ENCODE data around the gene FGF23.

FGF23 gene

DNA sequence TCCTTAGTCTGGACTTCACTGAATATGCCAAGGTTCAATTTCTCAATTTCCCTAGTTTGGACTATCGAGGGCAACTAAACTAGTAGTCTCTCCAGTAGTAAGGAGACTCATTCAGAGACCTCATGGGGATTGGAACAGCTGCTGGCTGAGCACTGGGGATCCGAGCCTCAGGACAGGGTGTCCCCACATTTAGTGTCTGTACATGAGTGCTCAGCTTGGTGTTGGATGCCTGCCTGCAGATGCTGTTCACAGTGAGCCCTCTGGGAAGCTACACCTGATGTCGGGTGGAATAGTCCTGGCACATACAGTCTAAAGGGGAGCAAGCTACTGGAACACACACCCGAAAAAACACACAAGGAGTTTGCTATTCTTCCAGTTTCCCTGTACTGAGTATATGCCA lies 820 bp upstream of the FGF23 start:
- no peak for DNase-seq

DNA sequence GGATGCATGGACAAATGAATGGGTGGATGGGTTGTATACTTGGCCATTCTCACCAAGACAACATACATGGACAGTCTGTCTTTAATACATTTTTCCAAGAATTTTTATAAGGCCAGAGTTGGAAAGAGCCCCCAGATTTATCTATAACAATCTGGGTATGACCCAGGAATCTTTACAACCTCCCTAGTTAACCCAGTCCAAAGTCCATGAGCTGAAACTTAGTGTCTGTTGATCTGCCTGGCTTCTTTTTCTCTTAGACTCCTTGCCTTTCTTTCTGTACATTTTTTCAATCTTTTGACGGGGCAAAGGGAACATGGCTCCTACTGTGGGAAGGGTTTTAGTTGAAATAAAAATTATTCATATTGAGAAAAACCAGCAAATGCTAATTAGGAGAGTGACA lies 740 bp downstream of the FGF23 start:
- DNase-seq, result no peak

DNA sequence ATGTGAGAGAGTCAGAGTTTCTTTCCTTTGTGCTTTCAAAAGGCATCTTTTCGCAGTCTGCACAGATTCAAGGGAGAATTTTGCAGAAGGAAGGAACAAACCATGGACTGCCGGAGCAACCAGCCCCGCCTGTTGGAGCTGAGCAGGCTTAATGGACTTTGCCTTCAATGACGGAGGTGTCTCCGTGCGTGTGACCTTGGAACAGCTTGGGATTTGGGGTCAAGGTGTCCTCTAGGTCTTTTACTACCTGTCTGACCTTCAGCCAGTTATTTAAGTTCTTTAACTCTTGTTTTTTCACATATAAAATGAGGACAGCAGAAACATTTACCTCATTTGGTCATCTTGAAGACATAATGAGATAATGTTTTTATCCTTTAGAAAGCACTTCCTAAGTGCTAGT lies 4.1 kb downstream of the FGF23 start:
- DNase-seq, result no peak

DNA sequence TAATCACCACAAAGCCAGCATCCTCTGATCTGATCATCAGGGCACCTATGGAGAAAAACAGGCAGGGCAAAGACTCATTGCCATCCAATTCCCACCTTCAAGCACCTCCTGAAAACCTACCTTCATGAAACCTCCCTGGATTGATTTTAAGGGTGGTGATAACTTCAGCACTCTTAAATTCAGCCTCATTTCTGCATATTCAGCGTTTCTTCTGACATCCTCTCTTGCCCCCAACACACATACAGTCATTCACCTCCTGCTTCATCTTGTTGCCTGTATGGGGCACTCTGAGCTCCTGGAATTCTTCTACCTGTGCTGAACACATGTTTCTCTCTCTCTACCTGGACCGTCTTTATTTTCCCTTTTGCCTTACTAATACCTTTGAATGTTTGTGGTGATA lies 6.9 kb downstream of the FGF23 start:
- DNase-seq, result no peak

DNA sequence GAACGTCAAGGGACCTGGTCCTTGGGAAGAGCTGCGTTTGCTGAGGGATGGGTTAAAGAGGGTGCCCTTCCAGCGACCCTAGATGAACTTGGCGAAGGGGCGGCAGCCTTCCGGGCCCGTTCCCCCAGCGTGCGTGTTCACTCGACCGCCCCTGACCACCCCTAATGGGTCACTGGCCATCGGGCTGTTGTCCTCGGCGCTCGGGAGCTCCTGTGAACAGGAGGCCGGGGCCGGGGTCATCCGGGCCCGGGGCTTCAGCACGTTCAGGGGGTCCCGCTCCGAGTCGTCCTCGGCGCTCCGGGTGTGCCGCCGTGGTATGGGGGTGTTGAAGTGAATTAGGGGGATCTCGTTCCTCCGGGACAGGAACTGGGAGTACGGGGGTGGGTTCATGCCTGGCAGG lies 9.2 kb downstream of the FGF23 start:
- no peak for DNase-seq

DNA sequence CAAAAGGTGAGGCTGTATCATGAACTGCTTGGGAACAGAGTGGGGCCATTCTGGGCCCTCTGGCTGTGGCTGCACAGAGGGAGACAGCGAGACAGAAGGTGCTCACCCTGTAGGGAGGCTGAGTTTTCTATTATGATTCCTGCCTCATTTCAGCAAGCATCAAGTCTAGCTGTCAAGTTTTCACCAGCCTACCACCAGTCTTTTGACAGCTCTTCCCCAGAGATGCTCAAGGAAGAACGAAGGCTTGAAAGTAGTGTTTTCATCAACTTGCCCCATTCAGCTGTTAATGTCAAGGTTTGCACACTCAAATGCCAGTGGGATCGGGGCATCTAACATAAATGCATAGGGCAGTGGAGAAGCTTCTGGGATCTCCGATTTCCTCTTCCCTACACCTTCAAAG lies 10.0 kb downstream of the FGF23 start:
- no peak for DNase-seq

DNA sequence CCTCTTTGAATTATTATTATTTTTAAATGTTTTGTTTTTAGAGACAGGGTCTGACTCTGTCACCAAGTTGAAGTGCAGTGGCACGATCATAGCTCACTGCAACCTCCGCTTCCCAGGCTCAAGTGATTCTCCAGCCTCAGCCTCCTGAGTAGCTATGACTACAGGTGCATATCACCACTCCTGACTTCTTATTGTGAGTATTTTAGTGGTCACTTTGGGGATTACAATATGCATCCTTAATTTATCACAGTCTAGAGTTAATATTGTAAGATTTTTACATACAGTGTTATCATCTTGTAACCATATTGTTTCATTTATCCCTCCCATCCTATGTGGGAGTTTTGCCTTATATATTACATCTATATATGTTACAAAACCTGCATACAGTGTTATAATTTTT lies 13.4 kb downstream of the FGF23 start:
- no peak for DNase-seq

GRCh38 chr12:4356041-4356327 lies 23.5 kb downstream of the FGF23 start:
- DNase-seq, result no peak

GRCh38 chr12:4355156-4356040 lies 24.1 kb downstream of the FGF23 start:
- DNase-seq, result no peak

GRCh38 chr12:4353785-4354208 lies 25.7 kb downstream of the FGF23 start:
- no peak for DNase-seq

GRCh38 chr12:4346931-4347330 lies 32.6 kb downstream of the FGF23 start:
- no peak for DNase-seq

DNA sequence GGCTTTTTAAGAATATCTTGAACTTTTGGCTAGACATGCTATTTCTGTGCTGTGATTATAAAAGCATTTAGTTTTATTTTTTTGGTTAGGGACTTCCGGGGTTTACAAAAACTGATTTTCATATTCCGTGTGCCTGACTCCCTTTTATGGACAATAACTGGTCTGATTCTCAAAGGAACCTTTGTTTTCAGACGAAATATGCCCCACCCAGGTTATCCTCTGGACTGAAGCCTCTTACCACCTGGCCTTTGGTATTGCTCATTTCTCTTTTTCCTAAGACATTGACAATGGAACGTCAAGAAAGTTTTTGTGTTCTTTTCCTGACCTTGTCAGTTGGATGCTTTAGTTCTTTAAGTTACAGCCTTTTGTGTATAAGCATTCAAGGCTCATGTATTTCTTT lies 47.7 kb downstream of the FGF23 start:
- DNase-seq, result no peak

DNA sequence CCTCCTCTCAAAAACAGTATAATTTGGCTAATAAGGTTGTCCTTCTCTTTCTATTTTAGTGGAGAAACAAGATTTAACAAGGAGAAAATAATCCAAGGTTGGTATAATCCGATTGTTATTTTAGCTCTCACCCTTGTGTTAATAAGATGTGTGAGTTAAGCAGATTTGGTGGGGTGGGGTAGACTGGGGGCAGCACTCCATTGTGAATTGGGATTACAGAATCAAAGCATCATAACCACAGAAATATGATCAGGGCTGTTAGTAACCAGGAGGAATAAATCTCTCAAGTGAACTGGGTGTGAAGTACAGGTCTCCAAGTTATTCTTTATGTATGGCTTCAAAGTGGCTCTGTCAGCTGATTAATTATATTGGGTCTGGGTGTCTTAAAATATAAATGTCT lies 48.3 kb downstream of the FGF23 start:
- DNase-seq, result no peak

DNA sequence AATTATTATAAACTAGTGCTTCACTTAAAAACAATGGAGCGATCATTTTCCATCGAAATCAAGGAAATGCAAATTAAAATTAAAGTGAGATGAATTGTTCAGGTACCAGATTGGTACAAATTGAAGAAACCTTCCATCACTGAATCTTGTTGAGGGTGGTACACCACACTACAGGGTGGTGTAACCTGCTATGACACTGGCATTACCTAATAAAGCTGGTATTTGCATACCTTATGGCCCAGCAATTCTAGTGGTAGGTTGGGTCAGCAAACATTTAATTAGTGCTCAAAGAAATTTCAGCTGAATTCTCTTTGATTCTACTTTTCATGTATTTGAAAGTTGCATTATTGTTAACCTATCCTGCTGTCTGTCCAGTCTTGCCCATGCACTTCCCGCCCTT lies 49.3 kb downstream of the FGF23 start:
- DNase-seq, result no peak

- no peak for DNase-seq
Measured at GRCh38 chr12:4327293-4327692, 52.2 kb downstream of the FGF23 start.

GRCh38 chr12:4325966-4326365 lies 53.5 kb downstream of the FGF23 start:
- DNase-seq, result no peak

DNA sequence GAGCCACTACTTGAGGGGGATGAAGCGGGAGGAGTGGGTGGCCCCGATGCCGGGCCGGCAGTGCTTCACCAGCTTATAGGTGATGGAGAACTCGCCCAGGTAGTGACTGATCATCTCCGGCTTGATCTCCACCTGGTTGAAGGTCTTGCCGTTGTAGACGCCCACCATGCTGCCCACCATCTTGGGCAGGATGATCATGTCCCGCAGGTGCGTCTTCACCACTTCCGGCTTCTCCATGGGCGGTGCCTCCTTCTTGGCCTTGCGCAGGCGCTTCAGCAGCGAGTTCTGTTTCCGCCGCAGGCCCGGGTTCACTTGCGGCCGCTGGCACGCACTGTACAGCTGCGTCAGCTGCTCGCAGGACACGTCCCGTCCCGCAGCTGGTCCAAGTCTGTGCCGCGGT lies 55.1 kb downstream of the FGF23 start:
- no peak for DNase-seq

GRCh38 chr12:4323396-4323795 lies 56.1 kb downstream of the FGF23 start:
- no peak for DNase-seq

DNA sequence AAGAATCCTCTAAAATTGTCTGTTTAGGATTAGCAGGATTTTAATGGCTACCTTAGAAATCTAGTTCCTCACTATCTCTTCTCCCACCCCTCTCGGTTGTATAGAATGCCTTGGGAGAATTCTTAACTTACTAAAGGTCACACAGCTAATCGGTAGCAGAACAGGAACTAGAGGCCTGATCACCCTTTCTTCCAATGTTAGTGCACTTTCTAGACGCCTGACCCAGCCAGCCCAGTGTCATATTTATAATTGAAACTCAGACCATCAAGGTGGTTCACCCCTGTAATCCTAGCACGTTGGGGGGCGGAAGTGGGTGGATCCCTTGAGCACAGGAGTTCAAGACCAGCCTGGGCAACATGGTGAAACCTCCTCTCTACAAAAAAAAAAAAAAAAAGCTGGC lies 56.8 kb downstream of the FGF23 start:
- DNase-seq, result no peak

GRCh38 chr12:4320853-4321701 lies 58.4 kb downstream of the FGF23 start, which contains the start of gene TIGAR:
Gene TIGAR, plus strand, starts transcription at chr12:4321213. Its CDS starts 59 bp downstream, at chr12:4321272.
- peak; percentile 94 for DNase-seq

GRCh38 chr12:4320497-4320852 lies 59.0 kb downstream of the FGF23 start:
- peak; percentile 32 for DNase-seq
